Measurements from ENCODE around the gene HLA-G.

Gene HLA-G

DNA sequence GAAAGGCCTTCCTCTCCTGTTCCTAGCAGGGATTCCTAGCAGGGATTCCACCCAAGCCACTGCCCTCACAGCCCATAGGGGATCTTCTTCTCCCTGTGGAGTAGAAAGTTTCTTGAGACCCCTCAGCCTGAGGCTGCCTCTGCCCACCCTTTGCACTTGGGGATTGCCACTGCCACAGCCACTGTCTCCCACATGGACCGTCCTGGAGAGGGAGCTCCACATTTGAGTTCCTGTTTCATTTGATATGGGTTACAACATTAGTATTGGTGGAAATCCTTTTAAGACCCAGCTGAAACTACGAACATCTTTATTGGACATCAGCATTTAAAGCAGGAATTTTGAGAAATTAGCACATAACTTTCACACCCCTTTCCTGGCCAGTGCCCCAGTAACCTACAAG lies 25.6 kb downstream of the HLA-G start:
- TF ChIP-seq, protein P1, sequence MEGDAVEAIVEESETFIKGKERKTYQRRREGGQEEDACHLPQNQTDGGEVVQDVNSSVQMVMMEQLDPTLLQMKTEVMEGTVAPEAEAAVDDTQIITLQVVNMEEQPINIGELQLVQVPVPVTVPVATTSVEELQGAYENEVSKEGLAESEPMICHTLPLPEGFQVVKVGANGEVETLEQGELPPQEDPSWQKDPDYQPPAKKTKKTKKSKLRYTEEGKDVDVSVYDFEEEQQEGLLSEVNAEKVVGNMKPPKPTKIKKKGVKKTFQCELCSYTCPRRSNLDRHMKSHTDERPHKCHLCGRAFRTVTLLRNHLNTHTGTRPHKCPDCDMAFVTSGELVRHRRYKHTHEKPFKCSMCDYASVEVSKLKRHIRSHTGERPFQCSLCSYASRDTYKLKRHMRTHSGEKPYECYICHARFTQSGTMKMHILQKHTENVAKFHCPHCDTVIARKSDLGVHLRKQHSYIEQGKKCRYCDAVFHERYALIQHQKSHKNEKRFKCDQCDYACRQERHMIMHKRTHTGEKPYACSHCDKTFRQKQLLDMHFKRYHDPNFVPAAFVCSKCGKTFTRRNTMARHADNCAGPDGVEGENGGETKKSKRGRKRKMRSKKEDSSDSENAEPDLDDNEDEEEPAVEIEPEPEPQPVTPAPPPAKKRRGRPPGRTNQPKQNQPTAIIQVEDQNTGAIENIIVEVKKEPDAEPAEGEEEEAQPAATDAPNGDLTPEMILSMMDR (IDR thresholded peaks at IDR 0.05; ENCODE audit: low read depth, low read length), result no peak
- no peak overlapping the region for H3K4me3 ChIP-seq (ENCODE audit: low read depth, low read length)
- in situ Hi-C loops (cut with HindIII; ENCODE audit: low sequenced_read_pairs), result no loop called here
- DNase-seq (ENCODE audit: low read depth, low spot score), result no peak

DNA sequence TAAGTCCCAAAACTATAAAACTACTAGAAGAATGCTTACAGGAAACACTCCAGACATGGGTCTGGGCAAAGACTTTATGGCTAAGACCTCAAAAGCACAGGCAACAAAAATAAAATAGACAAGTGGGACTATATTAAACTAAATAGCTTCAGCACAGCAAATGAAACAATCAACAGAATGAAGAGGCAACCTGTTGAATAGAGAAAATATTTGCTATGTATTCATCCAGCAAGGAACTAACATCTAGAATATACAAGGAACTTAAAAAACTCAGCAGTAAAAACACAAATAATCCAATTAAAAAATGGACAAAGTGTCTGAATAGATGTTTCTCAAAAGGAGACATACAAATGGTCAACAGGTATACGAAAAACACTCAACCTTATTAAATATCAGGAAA lies 30.4 kb downstream of the HLA-G start:
- no peak overlapping the region for H3K4me3 ChIP-seq (ENCODE audit: low read depth, low read length)
- TF ChIP-seq, protein P1 (IDR thresholded peaks at IDR 0.05; ENCODE audit: low read depth, low read length), result no peak
- in situ Hi-C loops (cut with HindIII; ENCODE audit: low sequenced_read_pairs), result no loop called here
- DNase-seq (ENCODE audit: low read depth, low spot score), result no peak

DNA sequence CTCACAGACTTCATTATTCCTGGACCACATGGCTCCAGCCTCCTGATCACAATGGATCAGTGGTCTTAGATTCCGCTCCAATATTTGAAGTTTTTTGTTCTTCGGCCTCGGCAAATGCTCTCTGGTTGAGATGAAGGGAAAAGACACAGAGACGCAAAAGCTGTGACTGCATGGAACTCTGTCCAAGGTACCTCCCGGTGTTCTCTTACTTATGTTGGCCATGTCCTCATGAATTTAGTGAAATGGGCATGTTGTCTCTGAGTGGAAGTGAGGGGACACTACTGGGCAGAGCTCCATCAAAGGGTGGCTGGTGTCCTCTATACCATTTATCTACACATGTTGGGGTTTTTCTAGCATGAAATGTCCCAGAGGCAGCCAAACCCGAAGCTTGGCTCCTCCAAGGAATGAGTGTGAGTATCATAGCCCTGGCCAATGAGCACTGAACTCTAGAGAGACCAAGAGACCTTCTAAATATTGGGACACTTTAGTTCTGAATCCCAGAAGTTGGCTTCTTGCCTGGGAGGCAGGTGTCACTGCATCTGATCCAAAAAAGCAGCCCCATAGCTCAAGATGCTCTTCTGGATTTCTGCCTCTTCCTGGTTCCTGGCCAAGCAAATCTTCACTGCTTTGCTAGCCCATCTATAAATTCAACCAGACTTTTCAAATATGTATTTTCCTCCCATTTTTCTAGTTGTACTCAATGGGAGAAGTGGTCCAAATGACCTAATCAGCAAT lies 34.1 kb downstream of the HLA-G start:
- DNase-seq (ENCODE audit: low read depth, low spot score), result no peak
- in situ Hi-C loops (cut with HindIII; ENCODE audit: low sequenced_read_pairs), result no loop called here
- H3K4me3 ChIP-seq (ENCODE audit: low read depth, low read length), result no peak overlapping the region
- TF ChIP-seq, protein P1 (IDR thresholded peaks at IDR 0.05; ENCODE audit: low read depth, low read length), result no peak

DNA sequence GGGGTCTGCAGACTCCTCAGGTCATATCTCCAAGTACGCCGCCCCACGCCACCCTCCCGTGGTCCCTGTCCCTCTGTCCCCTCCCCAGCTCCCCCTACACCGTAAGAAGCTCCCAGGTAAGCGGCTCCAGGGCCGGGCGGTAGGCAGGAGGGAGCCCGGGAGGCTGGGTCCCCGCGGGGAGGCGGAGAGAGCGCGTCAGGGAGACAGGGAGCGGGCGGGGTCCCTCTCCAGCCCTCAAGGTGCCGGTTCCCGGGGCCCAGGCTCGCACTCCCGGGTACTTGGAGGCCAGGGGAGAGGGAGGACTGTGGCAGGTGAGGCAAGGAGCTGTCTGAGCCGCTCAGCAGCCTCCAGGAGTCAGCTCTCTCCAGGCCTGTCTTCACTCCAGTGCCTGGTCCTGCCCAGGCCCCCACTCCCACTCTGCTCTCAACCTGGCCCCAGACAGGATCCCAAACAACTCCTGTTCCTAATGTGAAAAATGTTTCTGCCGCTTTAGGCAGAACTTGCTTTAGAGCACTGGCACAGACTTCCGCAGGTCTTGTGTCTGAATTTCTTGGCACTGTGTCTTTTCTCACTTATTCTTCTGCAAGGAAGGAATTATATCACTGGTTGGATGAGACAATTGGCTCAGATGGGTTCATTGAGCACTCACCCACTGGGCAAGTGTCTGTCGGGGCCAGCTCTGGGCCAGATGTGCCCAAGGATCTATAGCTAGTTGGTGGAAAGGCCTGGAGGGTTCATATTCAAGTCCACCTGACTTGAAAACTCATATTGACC lies 36.6 kb downstream of the HLA-G start:
- H3K4me3 ChIP-seq (ENCODE audit: low read depth, low read length), result no peak overlapping the region
- DNase-seq (ENCODE audit: low read depth, low spot score), result no peak
- TF ChIP-seq, protein P1 (IDR thresholded peaks at IDR 0.05; ENCODE audit: low read depth, low read length), result no peak
- in situ Hi-C loops (cut with HindIII; ENCODE audit: low sequenced_read_pairs), result no loop called here

DNA sequence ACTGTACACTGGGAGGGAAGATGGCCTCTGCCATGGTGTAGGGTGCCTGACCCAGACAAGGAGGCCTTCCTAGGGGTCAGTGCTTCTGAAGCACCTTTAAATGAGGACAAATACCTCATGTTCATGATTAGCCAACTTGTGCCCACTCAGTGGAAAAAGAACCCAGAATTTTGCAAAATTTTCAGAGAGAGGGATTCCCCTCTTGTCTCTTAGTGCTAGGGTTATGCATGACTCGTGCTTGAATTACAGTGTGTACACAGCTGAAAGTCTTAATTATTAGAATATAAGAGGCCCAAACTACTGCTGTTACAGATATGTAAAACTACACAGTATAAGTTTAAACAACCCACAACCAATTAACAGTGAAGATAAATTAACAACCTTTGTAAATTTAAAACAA lies 38.0 kb downstream of the HLA-G start:
- H3K4me3 ChIP-seq (ENCODE audit: low read depth, low read length), result no peak overlapping the region
- TF ChIP-seq, protein P1 (IDR thresholded peaks at IDR 0.05; ENCODE audit: low read depth, low read length), result no peak
- in situ Hi-C loops (cut with HindIII; ENCODE audit: low sequenced_read_pairs), result no loop called here
- DNase-seq (ENCODE audit: low read depth, low spot score), result no peak

DNA sequence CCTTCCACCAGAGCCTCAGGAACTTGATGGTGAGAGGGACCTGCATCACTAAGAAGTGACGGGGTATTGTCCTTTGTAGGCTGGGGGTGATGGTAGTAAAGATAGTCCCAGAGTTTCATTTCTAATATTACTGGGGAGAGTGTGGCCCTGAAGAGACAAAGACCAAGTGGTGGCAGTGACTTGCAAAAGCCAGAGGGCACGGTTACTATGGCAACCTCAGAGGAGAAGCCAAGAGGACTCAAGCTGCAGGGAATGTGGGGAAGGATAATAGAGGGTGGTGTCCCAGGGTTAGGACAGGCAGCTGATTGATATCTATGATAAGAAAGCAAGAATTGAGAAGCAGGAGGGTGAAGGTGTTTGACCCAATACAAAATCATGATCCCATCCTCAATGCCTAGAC lies 42.5 kb downstream of the HLA-G start:
- TF ChIP-seq, protein P1 (IDR thresholded peaks at IDR 0.05; ENCODE audit: low read depth, low read length), result no peak
- no peak overlapping the region for H3K4me3 ChIP-seq (ENCODE audit: low read depth, low read length)
- DNase-seq (ENCODE audit: low read depth, low spot score), result no peak
- in situ Hi-C loops (cut with HindIII; ENCODE audit: low sequenced_read_pairs), result no loop called here
